GM12878 (cell line): Measurements from ENCODE around the gene PCYT1B. TPM values are rescaled to one million over a fixed set of nuclear protein-coding genes. Genes with fewer than 3 reads are reported as not detected.

Experiments used
- BMI1 ChIP-seq: fragments of 450-650 bp; IDR thresholded peaks from 2 replicates; pipeline ENCODE4 v1.6.1; 2016; ENCODE audit warnings: mild to moderate bottlenecking, moderate library complexity, borderline replicate concordance
- BRCA1 ChIP-seq: IDR thresholded peaks from 2 replicates; pipeline ENCODE4 v1.6.1; 2011; ENCODE audit warnings: low read depth, low read length, improper control_type of control experiment
- EED ChIP-seq: sonication (generic); IDR thresholded peaks from 2 replicates; pipeline ENCODE4 v1.6.1; 2016; ENCODE audit warnings: antibody characterized with exemption, low read depth
- IRF3 ChIP-seq: fragments of 450-650 bp; IDR thresholded peaks from 2 replicates; pipeline ENCODE4 v1.6.1; 2014; ENCODE audit warnings: mild to moderate bottlenecking
- RCOR1 ChIP-seq: conservative IDR thresholded peaks from 2 replicates; pipeline ENCODE4 v1.6.1; 2012; ENCODE audit warnings: low read depth, low read length, improper control_type of control experiment
- SIN3A ChIP-seq: IDR thresholded peaks from 2 replicates; pipeline ENCODE4 v1.6.1; 2012; ENCODE audit warnings: low read depth, low read length, improper control_type of control experiment
- SMARCA5 ChIP-seq: fragments of 450-650 bp; IDR thresholded peaks from 2 replicates; pipeline ENCODE4 v1.6.1; 2017; ENCODE audit warnings: mild to moderate bottlenecking
- SMC3 ChIP-seq: IDR thresholded peaks from 2 replicates; pipeline ENCODE4 v1.6.1; 2011; ENCODE audit warnings: low read length, improper control_type of control experiment, borderline replicate concordance
- YY1 ChIP-seq: IDR thresholded peaks from 2 replicates; pipeline ENCODE4 v1.6.1; 2011; ENCODE audit warnings: low read depth, mild to moderate bottlenecking, low read length
- ZNF592 ChIP-seq: fragments of 450-650 bp; IDR thresholded peaks from 2 replicates; pipeline ENCODE4 v1.6.1; 2017; ENCODE audit warnings: mild to moderate bottlenecking, moderate library complexity
- ZZZ3 ChIP-seq: IDR thresholded peaks from 2 replicates; pipeline ENCODE4 v1.6.1; 2011; ENCODE audit warnings: low read depth; ENCODE audit not compliant: control insufficient read depth, insufficient read length
- polyA plus RNA-seq, 11 experiments: library from polyadenylated mRNA; depleted of rRNA in 4 of 11; unstranded in 6 of 11; stranded (reverse) in 5 of 11; fragments of >200 nt; fragmentation: Nextera tagmentation in 4 of 11; fragmentation: Illumina TruSeq in 1 of 11; extraction: Ambion mirVana in 4 of 11; extraction: Trizol in 1 of 11; gene quantifications; 1 replicate in 1 of 11; 2 replicates in 10 of 11; pipeline versions ENCODE4 v1.2.1 to v1.2.3, GENCODE V29; 2011 to 2016; ENCODE audit warnings: inconsistent platforms in 2 of 11, missing spikeins in 2 of 11, low read depth in 1 of 11
- total RNA-seq, 4 experiments: library from RNA; depleted of rRNA in 3 of 4; stranded (reverse); fragments of >200 nt in 3 of 4; fragmentation: Illumina TruSeq in 1 of 4; extraction: Trizol in 1 of 4; gene quantifications; 2 replicates each; pipeline versions ENCODE4 v1.2.1 to v1.2.3, GENCODE V29; 2013 to 2021
- TF ChIP-seq, protein P1 (sequence below): IDR thresholded peaks from 2 replicates; pipeline ENCODE4 v1.6.1; 2011; ENCODE audit warnings: low read depth, mild to moderate bottlenecking, low read length, moderate library complexity, borderline replicate concordance; ENCODE audit errors: extremely low read depth
- TF ChIP-seq, protein P2 (sequence below): IDR thresholded peaks from 2 replicates; pipeline ENCODE4 v1.6.1; 2012; ENCODE audit warnings: improper control_type of control experiment, low read depth, low read length; ENCODE audit not compliant: insufficient replicate concordance
- TF ChIP-seq, protein P3 (sequence below): IDR thresholded peaks from 2 replicates; pipeline ENCODE4 v1.6.1; 2012; ENCODE audit warnings: low read depth, low read length, improper control_type of control experiment

Gene PCYT1B
- total and polyA plus RNA-seq, 10 of the 15 experiments (the other 5 are each of a cell fraction or from before 2014, with no cell fraction given), result 0.10 TPM; not detected in 9

DNA sequence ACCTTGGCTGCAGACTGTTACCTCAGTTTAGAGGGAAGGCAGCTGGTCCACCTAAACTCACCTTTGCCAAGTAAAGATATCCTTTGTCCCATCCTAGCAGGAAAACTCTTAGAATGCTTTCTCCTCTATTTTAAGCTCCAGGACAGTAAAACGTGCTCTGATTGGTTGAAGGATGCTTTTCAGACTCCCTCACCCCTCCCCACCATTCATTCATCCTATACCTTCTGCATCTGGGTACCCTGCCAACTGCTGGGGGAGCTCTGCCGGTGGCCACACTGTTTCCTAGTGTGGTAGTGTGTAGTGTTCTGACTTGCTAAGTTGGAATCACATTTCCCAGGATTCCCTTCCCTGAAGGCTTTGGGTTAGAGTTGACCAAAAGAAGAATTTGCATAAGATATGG, 26.3 kb upstream of the PCYT1B start (continued):
- TF ChIP-seq SMC3 (no peak), SMARCA5 (no peak), SIN3A (no peak), ZNF592 (no peak), IRF3 (no peak), RCOR1 (no peak), BMI1 (no peak), ZZZ3 (no peak), EED (no peak), YY1 (no peak), BRCA1 (no peak)
- TF ChIP-seq, protein P1, sequence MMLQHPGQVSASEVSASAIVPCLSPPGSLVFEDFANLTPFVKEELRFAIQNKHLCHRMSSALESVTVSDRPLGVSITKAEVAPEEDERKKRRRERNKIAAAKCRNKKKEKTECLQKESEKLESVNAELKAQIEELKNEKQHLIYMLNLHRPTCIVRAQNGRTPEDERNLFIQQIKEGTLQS, result no peak
- TF ChIP-seq, protein P2, sequence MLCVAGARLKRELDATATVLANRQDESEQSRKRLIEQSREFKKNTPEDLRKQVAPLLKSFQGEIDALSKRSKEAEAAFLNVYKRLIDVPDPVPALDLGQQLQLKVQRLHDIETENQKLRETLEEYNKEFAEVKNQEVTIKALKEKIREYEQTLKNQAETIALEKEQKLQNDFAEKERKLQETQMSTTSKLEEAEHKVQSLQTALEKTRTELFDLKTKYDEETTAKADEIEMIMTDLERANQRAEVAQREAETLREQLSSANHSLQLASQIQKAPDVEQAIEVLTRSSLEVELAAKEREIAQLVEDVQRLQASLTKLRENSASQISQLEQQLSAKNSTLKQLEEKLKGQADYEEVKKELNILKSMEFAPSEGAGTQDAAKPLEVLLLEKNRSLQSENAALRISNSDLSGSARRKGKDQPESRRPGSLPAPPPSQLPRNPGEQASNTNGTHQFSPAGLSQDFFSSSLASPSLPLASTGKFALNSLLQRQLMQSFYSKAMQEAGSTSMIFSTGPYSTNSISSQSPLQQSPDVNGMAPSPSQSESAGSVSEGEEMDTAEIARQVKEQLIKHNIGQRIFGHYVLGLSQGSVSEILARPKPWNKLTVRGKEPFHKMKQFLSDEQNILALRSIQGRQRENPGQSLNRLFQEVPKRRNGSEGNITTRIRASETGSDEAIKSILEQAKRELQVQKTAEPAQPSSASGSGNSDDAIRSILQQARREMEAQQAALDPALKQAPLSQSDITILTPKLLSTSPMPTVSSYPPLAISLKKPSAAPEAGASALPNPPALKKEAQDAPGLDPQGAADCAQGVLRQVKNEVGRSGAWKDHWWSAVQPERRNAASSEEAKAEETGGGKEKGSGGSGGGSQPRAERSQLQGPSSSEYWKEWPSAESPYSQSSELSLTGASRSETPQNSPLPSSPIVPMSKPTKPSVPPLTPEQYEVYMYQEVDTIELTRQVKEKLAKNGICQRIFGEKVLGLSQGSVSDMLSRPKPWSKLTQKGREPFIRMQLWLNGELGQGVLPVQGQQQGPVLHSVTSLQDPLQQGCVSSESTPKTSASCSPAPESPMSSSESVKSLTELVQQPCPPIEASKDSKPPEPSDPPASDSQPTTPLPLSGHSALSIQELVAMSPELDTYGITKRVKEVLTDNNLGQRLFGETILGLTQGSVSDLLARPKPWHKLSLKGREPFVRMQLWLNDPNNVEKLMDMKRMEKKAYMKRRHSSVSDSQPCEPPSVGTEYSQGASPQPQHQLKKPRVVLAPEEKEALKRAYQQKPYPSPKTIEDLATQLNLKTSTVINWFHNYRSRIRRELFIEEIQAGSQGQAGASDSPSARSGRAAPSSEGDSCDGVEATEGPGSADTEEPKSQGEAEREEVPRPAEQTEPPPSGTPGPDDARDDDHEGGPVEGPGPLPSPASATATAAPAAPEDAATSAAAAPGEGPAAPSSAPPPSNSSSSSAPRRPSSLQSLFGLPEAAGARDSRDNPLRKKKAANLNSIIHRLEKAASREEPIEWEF, result no peak
- TF ChIP-seq, protein P3, sequence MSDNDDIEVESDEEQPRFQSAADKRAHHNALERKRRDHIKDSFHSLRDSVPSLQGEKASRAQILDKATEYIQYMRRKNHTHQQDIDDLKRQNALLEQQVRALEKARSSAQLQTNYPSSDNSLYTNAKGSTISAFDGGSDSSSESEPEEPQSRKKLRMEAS, result no peak
